Stomach (tissue), 4 donors: Measurements from ENCODE around the gene BABAM2.

Source experiments
- EP300 ChIP-seq: sonication (generic); formaldehyde crosslinking; IDR thresholded peaks from one replicate; pipeline ENCODE4 v1.6.1; 2017; ENCODE audit warnings: antibody characterized with exemption
- POLR2A ChIP-seq, 4 donors: fragments of 450-650 bp; IDR thresholded peaks; one replicate each; pipeline ENCODE4 v1.6.1; 2016; ENCODE audit warnings: antibody characterized with exemption in 4 of 4, control low read depth in 2 of 4, mild to moderate bottlenecking in 1 of 4, moderate library complexity in 1 of 4
- POLR2AphosphoS5 ChIP-seq, 3 donors: sonication (generic); formaldehyde crosslinking; IDR thresholded peaks; one replicate each; pipeline ENCODE4 v1.6.1; 2016; ENCODE audit warnings: antibody characterized with exemption in 3 of 3
- TF ChIP-seq, protein P1 (sequence below), 7 experiments: fragments of 450-650 bp in 4 of 7; fragments of 200-600 bp in 3 of 7; sonication (generic) in 3 of 7; IDR thresholded peaks; one replicate each; pipeline ENCODE4 v1.5.1; 2016 to 2019; ENCODE audit warnings: antibody characterized with exemption in 7 of 7, control low read depth in 2 of 7, mild to moderate bottlenecking in 1 of 7

GRCh38 chr2:28344756-28345373 lies 454.3 kb downstream of the BABAM2 start:
- TF ChIP-seq, protein P1, sequence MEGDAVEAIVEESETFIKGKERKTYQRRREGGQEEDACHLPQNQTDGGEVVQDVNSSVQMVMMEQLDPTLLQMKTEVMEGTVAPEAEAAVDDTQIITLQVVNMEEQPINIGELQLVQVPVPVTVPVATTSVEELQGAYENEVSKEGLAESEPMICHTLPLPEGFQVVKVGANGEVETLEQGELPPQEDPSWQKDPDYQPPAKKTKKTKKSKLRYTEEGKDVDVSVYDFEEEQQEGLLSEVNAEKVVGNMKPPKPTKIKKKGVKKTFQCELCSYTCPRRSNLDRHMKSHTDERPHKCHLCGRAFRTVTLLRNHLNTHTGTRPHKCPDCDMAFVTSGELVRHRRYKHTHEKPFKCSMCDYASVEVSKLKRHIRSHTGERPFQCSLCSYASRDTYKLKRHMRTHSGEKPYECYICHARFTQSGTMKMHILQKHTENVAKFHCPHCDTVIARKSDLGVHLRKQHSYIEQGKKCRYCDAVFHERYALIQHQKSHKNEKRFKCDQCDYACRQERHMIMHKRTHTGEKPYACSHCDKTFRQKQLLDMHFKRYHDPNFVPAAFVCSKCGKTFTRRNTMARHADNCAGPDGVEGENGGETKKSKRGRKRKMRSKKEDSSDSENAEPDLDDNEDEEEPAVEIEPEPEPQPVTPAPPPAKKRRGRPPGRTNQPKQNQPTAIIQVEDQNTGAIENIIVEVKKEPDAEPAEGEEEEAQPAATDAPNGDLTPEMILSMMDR (IDR thresholded peaks at IDR 0.05): no peak
- TF ChIP-seq POLR2A (IDR thresholded peaks at IDR 0.05): no peak
- no peak for TF ChIP-seq POLR2AphosphoS5 (IDR thresholded peaks at IDR 0.05)
- no peak for TF ChIP-seq EP300
